Right atrium auricular region (tissue), 2 donors: ENCODE results near the gene TRDN. TPM values are rescaled to one million over a fixed set of nuclear protein-coding genes. Genes with fewer than 3 reads are reported as not detected.
"Not testable (repeated sequence)": the region's sequence is repeated elsewhere in the genome, so short reads cannot be mapped to it uniquely, and the experiment has no call there.

ENCODE experiments used
- DNase-seq: peaks from one replicate; pipeline ENCODE4 v3.0.0-alpha.2; 2019; ENCODE audit warnings: low spot score
- H3K27ac ChIP-seq, 2 donors: fragments of 200-600 bp; sonication (generic); 1 replicate in 1 of 2; 2 replicates in 1 of 2; pipeline ENCODE4 v1.5.1; 2016 to 2019
- H3K27me3 ChIP-seq, 2 donors: fragments of 200-600 bp; sonication (generic); one replicate each; pipeline versions ENCODE4 v1.5.1 to v1.6.0; 2017 to 2019
- H3K36me3 ChIP-seq: fragments of 200-600 bp; sonication (generic); one replicate; pipeline ENCODE4 v1.5.1; 2016
- H3K4me1 ChIP-seq, 2 donors: fragments of 200-600 bp; sonication (generic); one replicate each; pipeline versions ENCODE4 v1.5.1 to v1.6.0; 2017 to 2019
- H3K4me3 ChIP-seq, 2 donors: fragments of 200-600 bp; sonication (generic); 1 replicate in 1 of 2; 2 replicates in 1 of 2; pipeline ENCODE4 v1.5.1; 2017 to 2019; ENCODE audit warnings: mild to moderate bottlenecking in 1 of 2, moderate library complexity in 1 of 2
- H3K9me3 ChIP-seq, 2 donors: fragments of 200-600 bp; sonication (generic); one replicate each; pipeline ENCODE4 v1.5.1; 2019
- total RNA-seq, 2 donors: library from RNA; depleted of rRNA; stranded (reverse); fragments of >200 nt; gene quantifications; one replicate each; pipeline ENCODE4 v1.1.0, GENCODE V29; 2016
- TF ChIP-seq, protein P1 (sequence below), 2 donors: fragments of 200-600 bp; sonication (generic); IDR thresholded peaks; one replicate each; pipeline ENCODE4 v1.5.1; 2019; ENCODE audit warnings: antibody characterized with exemption in 2 of 2

Gene TRDN
- total RNA-seq, 2 donors from 2014 or later = 90.2 to 217 TPM

DNA sequence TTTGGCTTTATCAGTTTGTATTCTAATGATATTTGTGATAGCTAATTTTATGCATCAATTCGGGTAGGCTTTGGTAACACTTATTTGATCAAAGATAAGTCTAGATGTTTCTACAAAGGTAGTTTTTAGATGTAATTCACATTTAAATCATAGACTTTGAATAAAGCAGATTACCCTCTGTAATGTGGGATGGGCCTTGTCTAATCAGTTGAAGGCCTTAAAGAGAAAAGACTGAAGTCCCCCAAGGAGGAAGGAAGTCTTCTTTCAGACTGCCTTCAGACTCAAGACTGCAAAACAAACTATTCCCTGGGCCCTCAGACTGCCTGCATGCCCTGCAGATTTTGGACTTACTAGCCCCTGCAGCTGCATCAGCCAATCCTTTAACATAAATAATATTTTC lies 178.5 kb downstream of the TRDN start:
- no peak overlapping the region for H3K4me3 ChIP-seq
- H3K4me1 ChIP-seq = no peaks in the 10 kb centered on the region
- no peaks in the 10 kb centered on the region for H3K27me3 ChIP-seq
- DNase-seq = no peak
- H3K9me3 ChIP-seq = no peaks in the 10 kb centered on the region
- no peak overlapping the region for H3K27ac ChIP-seq
- TF ChIP-seq, protein P1, sequence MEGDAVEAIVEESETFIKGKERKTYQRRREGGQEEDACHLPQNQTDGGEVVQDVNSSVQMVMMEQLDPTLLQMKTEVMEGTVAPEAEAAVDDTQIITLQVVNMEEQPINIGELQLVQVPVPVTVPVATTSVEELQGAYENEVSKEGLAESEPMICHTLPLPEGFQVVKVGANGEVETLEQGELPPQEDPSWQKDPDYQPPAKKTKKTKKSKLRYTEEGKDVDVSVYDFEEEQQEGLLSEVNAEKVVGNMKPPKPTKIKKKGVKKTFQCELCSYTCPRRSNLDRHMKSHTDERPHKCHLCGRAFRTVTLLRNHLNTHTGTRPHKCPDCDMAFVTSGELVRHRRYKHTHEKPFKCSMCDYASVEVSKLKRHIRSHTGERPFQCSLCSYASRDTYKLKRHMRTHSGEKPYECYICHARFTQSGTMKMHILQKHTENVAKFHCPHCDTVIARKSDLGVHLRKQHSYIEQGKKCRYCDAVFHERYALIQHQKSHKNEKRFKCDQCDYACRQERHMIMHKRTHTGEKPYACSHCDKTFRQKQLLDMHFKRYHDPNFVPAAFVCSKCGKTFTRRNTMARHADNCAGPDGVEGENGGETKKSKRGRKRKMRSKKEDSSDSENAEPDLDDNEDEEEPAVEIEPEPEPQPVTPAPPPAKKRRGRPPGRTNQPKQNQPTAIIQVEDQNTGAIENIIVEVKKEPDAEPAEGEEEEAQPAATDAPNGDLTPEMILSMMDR (IDR thresholded peaks at IDR 0.05) = no peak
- H3K36me3 ChIP-seq = no peaks in the 10 kb centered on the region

DNA sequence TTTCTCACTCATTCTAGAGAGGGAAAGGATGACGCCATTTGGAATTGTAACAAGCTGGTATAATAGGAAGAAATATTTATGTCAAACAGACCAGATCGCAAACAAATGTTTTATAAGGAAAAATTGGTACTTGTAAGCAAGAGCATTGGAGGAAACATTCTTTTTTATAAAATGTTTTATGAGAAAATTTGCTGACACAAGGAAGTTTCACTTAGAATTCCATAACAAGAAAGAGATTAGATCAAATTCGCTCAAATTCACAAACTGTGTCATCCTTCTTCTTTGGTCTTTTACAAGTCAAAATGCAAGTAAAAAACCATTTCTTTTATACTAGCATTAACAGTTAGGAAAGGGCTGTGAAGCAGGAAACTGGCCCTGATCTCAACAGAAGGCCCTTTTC lies 179.9 kb downstream of the TRDN start:
- Histone ChIP-seq H3K4me1 (no peaks in the 10 kb centered on the region), H3K27me3 (no peaks in the 10 kb centered on the region), H3K4me3 (no peak overlapping the region), H3K27ac (no peak overlapping the region), H3K9me3 (no peaks in the 10 kb centered on the region), H3K36me3 (no peaks in the 10 kb centered on the region)
- TF ChIP-seq, protein P1 (IDR thresholded peaks at IDR 0.05) = no peak
- DNase-seq = no peak

DNA sequence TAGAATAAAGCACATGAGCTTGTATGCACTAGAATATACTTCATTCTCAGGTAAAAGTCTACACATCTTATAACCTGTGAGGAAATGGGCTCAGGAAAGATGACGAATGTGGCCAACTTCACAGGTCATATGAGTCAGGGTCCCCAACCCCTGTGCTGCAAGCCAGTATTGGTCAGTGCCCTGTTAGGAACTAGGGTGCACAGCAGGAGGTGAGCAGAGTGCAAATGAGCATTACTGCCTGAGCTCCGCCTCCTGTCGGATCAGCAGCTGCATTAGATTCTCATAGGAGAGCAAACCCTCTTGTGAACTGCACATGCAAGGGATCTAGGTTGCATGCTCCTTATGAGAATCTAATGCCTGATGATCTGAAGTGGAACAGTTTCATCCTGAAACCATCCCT lies 182.3 kb downstream of the TRDN start:
- Histone ChIP-seq H3K27ac (no peak overlapping the region), H3K4me1 (no peaks in the 10 kb centered on the region), H3K9me3 (no peaks in the 10 kb centered on the region), H3K27me3 (no peaks in the 10 kb centered on the region), H3K36me3 (no peaks in the 10 kb centered on the region), H3K4me3 (no peak overlapping the region)
- DNase-seq = no peak
- TF ChIP-seq, protein P1 (IDR thresholded peaks at IDR 0.05) = no peak

DNA sequence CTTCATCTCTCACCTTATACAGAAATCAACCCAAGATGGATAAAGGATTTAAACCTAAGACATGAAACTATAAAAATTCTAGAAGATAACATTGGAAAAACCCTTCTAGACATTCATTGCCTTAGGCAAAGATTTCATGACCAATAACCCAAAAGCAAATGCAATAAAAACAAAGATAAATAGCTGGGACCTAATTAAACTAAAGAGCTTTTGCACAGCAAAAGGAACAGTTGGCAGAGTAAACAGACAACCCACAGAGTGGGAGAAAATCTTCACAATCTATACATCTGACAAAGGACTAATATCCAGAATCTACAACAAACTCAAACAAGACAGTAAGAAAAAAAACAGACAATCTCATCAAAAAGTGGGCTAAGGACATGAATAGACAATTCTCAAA lies 183.7 kb downstream of the TRDN start:
- not testable (repeated sequence) for H3K4me1 ChIP-seq, H3K27ac ChIP-seq, H3K9me3 ChIP-seq, H3K27me3 ChIP-seq, H3K36me3 ChIP-seq, DNase-seq, H3K4me3 ChIP-seq

DNA sequence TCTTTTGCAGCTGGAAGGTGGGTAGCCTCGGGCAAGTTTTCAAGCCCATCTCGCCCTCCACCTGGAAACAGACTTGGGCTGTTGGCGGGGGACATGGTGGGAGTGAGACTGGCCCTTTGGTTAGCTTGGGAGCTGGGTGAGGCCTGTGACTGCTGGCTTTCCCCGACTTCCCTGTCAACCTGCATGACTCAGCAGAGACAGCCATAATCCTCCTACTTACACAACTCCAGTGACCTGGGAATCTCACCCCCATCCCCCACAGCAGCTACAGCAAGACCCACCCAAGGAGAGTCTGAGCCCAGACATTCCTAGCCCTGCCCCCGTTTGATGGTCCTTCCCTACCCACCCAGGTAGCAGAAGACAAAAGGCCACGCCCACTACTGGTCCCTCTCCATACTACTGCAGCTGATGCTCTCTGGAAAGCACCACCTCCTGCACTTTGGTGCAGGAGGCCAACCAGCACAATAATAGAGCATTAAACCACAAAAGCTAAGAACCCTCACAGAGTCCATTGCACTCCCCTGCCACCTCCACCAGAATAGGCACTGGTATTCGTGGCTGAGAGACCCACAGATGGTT lies 188.4 kb downstream of the TRDN start:
- DNase-seq = no peak
- no peaks in the 10 kb centered on the region for H3K27me3 ChIP-seq
- H3K9me3 ChIP-seq = no peaks in the 10 kb centered on the region
- H3K27ac ChIP-seq = no peak overlapping the region
- no peak overlapping the region for H3K4me3 ChIP-seq
- no peaks in the 10 kb centered on the region for H3K36me3 ChIP-seq
- TF ChIP-seq, protein P1 (IDR thresholded peaks at IDR 0.05) = no peak
- no peaks in the 10 kb centered on the region for H3K4me1 ChIP-seq

DNA sequence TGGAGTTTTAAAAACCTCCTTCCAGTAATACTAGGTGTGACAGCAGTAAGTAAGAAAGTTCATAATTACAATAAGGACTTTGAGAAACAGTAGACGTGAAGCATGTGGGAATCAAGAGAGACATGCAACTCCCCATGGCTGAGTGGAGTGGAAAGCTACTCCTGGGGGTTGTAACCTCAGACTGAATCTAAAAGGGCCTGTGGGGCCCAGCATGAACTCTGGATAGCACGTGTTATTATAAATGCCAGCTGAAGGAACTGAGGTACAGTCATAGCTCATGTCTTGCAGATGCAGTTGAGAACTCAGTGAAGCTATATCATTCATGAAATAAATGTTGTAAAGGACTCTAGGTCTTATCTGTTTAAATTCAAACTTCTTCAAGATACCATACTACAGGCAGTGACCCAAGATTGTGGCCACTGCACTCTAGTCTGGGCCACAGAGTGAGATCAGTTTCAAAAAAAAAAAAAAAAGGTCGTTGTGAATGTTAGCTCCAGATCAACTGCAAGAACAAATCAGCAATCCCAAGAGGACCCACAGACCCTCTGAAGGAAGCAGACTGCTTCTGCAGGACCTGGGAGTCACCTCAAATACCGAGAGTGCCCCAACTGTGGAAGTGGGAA lies 189.3 kb downstream of the TRDN start:
- Histone ChIP-seq H3K27me3 (no peaks in the 10 kb centered on the region), H3K27ac (no peak overlapping the region), H3K4me1 (no peaks in the 10 kb centered on the region), H3K9me3 (no peaks in the 10 kb centered on the region), H3K36me3 (no peaks in the 10 kb centered on the region), H3K4me3 (no peak overlapping the region)
- DNase-seq = no peak
- TF ChIP-seq, protein P1 (IDR thresholded peaks at IDR 0.05) = no peak
